Middle frontal gyrus (tissue), 1 donor: ENCODE results near the gene VDAC1.
"Not testable (repeated sequence)": the region's sequence is repeated elsewhere in the genome, so short reads cannot be mapped to it uniquely, and the experiment has no call there.

ENCODE experiments used
- DNase-seq: peaks from one replicate; pipeline ENCODE4 v3.0.0-alpha.2; 2015; ENCODE audit warnings: low spot score; ENCODE audit errors: extremely low spot score

Gene VDAC1

DNA sequence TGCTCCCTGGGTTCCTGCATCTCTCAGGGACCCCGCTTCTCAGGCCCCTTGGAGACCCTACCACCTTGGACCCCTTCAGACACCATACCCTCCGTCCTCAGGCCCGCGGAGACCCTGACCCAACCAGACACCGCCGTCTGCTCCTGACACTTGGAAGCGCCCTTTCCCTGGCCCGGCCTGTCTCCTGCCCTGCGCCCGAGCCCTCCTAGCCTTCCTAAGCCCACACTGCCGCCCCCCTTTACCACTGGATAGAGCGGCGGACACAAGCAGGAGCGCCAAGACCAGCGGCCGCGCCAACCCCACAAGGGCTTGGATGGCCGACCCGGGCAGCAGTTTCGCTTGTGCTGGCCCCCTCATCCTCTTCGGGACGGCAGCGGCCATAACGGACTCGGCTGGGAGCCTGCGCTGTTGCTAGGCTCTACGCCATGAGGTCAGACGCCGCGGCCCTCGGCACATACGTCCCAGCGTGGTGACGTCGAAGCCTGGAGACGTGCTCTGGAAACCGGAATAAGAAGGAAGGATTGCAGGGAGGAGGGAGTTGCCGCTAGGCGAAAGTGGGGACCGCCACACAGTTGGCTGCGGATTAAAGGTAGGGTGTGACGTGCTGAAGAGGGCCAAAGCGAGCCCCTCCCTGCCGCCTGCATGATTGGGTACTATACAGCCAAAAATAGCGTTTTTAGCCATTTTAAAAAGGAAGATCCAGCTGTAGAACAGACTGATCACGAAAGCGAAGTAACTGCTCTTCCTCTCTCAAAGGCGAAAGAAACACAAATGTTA, 36.4 kb downstream of the VDAC1 start, which contains the start of gene C5orf15:
C5orf15 (minus strand) TSS at position 422 of the 777 bp plus-strand sequence; CDS start at position 381, 41 bp downstream.
- peak; percentile 94 for DNase-seq

DNA sequence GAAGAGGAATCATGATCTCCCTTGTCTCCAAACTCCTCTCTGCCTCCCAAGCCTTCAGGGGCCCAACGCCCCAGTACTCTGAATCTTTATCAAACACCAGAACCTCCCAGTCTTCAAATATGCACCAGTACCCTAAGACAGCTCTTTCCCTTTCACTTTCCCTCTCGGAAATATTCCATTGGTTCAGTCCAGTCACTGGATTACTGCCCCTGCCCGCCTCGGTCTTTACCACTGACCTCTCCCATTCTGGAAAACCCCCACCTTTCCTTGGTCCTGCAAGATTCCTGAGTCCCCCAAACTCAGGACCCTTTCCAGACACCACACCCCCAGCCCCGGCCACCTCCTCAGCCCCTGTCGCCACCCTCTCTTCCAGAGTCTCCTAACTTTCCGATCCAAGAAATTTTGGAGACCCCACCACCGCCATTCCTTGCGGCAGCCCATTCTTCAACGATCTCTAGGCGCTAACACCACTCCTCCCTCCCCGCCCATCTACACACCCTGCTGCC, 37.0 kb downstream of the VDAC1 start:
- DNase-seq, result no peak

DNA sequence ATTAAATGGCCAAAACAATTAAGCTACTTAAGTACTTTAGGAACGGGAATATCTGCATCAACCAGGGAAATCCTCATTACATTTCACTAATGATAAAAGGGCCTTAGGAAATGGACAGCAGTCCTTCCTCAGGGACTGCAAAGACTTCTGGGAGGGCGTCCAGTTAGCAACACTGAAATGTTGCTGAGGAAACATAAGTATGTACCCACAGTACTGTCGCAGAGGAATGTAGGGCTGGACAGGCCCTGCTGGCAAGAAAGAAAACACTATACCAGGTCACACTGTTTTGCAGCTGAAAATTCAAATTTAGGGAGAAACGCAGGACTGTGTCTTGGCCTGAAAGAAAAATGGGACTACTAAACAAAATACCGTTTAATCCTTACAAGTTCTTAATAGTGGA, 37.7 kb downstream of the VDAC1 start:
- DNase-seq, result no peak

- no peak for DNase-seq
These were observed 38.7 kb downstream of the VDAC1 start for GRCh38 chr5:133966090-133966489.

DNA sequence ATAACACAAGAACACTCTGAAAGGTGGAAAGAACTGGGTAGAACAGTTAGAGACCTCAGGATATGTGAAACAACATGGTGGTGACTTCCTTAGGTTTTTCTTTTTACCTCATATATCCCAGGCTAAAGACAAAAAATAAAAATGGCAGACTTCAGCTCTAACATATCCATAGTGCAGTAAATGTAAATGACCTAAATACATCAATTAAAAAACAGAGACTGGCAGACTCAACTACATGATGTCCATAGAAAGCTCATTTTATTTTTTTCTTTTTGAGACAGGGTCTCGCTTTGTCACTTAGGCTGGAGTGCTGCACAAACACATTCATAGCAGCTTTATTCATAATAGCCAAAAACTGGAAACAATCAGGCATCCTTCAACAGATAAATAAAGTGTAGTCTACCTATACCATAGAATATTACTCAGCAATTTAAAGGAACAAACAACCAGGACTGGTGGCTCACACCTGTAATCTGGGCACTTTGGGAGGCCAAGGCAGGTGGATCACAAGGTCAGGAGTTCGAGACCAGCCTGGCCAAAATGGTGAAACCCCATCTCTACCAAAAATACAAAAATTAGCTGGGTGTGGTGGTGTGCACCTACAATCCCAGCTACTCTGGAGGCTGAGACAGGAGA, 41.2 kb downstream of the VDAC1 start:
- no peak for DNase-seq

DNA sequence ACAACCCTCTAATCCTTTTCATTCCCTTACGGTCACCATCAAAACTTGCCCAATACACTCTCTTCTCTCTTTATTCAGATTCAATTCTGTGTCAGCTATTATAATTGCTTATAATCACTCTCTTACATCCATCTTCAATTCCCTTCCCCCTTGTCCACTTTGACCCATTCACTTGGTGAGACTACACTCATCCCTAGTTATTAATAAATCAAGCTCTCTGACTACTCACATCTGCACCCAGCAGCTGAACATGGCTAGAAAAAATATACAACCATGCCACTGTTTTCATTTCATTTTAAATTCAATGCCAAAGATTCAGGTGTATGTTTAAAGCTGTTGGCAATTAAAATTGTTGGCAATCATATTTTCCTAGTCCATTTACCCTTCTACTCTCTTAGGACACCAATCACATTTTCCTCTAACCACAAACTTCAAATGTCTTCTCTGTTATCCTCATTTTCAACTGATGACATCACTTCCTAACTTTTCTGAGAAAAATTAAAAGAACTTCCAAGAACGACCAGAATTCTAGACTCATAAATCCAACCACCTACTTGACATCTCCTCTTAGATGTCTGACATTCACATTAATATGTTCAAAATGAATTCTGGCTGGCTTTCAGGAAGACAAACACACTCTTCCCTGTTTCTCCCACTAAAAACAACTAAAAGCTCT, 41.8 kb downstream of the VDAC1 start:
- no peak for DNase-seq

DNA sequence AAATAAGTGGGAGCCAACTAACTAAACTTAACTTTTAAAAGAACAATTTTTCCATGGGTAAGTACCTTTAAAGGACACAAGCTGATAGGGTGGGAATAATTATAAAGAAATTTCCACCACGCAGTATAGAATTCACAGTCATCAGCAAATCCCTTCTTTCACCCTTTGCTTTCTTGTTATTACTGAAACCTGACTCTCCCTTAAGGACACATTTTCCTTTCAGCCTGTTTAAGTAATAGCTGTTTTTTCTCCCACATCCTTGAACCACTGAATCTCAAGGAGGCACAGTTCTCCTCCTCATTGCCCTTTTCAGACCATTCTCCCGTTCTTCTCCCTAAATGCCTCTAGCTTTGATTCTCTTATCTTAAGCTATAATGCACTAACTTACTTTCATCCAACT, 42.6 kb downstream of the VDAC1 start:
- no peak for DNase-seq

GRCh38 chr5:133959643-133960042, 45.1 kb downstream of the VDAC1 start:
- DNase-seq, result no peak

GRCh38 chr5:133957591-133957990, 47.2 kb downstream of the VDAC1 start:
- no peak for DNase-seq

DNA sequence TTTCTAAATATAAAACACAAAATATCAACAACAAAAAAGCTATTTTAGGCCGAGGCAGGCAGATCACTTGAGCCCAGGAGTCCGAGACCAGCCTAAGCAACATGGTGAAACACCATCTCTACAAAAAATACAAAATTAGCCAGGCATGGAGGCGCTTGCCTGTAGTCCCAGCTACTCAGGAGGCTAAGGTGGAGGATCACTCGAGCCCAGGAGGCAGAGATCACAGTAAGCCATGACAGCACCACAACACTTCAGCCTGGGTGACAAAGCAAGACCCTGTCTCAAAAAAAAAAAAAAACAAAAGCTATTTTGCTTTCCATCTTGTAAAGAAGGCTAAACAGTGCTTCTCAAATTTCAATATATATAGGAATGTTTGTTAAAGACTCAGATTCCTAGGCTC, 47.7 kb downstream of the VDAC1 start:
- no peak for DNase-seq

GRCh38 chr5:133956196-133956595, 48.6 kb downstream of the VDAC1 start:
- DNase-seq, result not testable (repeated sequence)

- no peak for DNase-seq
These were observed 51.1 kb downstream of the VDAC1 start for GRCh38 chr5:133953568-133954145.

DNA sequence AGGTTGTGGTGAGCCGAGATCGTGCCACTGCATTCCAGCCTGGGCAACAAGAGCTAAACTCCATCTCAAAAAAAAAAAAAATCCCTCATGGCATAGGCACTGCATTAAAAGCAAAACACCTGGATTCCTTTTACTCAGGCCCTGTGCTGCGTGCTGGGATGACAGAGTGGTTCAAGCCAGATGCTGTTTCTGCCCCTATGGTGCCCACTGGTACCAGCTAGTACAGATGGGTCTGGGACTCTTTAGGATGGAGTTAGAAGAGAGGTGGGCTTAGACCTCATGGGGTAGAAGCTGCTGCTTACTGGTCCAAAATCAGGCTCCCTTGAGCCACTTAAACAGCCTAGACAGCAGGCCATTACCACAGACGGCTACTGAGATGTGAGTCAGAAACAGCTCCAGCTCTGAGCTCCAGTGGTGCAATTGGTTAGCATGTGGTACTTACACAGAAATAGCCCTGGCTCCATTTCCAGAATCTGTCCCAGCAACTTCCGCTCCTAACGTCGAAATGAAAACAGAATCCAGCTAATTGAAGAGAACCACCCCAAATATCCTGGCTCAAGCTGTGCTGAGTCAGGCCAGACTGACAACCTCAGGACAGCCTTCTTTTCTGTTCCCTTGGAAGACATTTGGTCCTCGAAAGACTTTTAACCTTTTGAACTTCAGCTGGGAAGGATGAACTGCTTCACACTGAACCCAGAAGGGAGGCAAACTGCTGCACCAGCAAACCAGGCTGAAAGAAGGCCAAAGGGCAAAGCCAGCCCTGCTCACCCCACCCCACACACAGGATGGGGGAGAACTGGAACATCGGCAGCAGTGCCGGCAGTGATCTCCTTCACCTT, 51.8 kb downstream of the VDAC1 start:
- no peak for DNase-seq

DNA sequence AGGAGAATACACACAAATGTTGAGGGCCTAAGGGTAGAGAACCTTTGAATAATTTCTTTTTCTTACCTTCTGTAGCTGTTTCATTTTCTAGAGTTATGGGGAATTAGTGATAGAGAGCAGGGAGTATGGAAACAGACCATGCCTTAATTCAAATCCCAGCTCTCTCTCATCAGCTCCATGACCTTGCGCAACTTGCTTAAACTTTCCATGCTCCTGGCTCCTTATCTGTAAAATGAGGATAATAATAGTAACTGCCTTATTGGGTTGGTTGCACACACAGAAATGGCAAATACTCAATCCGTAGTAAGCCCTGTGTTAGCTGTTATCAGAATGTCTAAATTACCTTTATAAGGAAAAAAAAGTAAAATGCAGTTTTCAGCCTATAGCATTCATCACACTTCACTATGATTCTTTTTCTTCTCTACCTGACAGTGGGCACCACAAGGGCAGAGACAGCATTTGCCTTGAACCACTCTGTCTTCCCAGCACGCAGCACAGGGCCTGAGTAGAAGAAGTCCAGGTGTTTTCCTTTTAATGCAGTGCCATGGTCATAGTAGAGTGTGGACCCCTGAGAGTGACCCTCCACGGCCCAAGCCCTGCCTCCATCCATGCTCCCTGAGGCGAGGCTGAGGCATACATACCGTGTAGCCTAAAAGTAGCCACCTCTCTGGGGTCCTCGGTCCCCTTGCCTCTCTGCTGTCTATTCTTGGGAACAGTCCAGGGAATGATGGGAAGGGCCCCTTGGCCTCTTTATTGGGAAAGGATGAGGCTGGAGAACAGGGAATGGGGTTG, 53.8 kb downstream of the VDAC1 start:
- no peak for DNase-seq

GRCh38 chr5:133948721-133949120, 56.1 kb downstream of the VDAC1 start:
- no peak for DNase-seq

DNA sequence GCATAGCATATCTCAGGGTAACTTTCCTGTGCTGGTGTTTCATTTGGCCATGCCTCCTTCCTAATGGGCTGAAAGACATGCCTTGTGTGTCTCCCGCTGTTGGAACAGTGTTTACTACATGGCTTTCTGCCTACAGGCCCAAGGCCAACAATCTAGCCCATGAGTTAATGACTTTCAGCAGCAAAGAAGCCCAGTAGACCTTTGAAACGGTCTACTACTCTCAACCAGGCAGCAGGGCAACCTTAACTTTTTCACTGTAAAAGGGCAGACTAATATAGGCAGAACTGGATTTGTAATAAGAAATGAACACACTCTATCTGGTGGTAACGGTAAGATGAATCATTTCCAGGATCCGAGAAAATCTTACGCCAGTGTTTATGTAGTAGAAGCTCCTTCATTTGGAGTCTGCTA, 57.3 kb downstream of the VDAC1 start:
- no peak for DNase-seq

DNA sequence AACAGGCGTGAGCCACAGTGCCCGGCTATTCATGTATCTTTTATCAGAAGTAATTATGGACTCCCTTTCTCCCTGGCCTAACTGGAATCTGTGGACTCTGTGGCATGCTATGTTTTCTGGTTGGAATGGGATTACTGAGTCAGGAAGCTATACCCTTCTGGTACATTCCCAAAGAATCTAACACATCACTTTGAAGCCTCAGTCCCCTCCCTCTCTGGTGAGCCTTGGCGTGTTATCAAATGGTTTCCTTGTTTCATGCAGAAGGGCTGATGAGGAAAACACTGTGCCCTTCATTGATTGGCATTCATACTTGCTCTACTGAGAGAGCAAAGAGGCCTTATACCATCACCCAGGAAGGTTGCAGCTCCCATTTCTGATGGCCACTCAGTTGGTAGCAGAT, 59.2 kb downstream of the VDAC1 start:
- no peak for DNase-seq

DNA sequence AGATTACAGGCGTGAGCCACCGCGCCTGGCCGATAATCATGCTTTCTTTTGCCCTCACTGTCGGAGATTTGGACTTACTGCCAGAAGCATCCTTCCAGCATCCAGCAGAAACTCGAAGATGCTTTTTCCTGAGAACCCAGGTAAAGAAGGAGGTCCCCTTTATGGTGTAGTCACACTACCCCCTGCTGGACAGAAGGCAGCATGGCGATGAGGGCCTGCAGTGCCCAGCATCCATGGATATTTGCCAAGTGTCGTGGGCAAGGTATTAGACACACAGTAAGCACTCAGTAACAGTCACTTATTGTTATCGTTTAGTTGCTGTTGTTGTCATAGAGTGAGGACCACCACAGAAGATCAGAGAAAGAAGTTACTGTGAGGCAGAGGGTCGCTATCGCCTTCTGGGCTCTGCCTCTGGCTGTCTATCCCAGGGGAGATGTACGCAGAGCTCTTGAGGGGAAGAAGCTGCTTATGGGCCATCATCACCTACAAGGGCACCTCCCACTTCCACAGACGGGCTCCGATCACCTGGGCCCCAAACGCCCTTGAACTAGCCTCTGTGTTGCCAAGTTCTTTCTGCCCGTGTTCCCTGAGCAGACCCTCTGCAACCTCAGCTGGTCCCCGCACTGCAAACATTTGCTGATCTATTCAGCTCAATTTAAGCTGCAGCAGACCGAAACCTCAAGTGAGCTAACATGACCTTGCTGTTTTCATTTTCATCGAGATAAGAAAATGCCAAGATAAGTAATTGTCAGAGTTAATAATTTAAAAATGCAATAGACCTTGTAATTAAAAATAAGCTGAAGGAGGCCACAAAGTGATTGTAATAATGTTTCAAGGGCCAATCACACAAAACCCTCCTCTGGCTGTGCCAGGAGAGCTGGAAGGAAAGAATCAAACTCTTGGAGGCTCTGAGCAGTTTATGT, 60.3 kb downstream of the VDAC1 start:
- peak; percentile 39 for DNase-seq

GRCh38 chr5:133943475-133943817, 61.3 kb downstream of the VDAC1 start:
- DNase-seq, result no peak
